ENCODE results near the gene UTP15. TPM values are rescaled to one million over a fixed set of nuclear protein-coding genes. Genes with fewer than 3 reads are reported as not detected.

UTP15 gene
- total RNA-seq, 2 experiments from 2014 or later: 22.8 to 29.9 TPM

- DNase-seq (ENCODE audit: low spot score): no peak
- Histone ChIP-seq H3K9me2 (ENCODE audit: insufficient read depth, low read length) (no peaks in the 10 kb centered on the region), H4K20me1 (ENCODE audit: insufficient read depth, low read length) (no peaks in the 10 kb centered on the region), H3K9me3 (ENCODE audit: low read length) (no peaks in the 10 kb centered on the region), H3K4me3 (ENCODE audit: low read depth, low read length, poor library complexity, severe bottlenecking) (no peak overlapping the region), H3K4me2 (ENCODE audit: low read length) (no peak overlapping the region), H2AFZ (ENCODE audit: low read length) (no peak overlapping the region), H3K79me2 (ENCODE audit: insufficient read depth, low read depth, low read length) (no peaks in the 10 kb centered on the region), H3K4me1 (ENCODE audit: insufficient read depth, low read length, poor library complexity, severe bottlenecking) (no peaks in the 10 kb centered on the region), H3K36me3 (ENCODE audit: insufficient read depth, low read length) (no peaks in the 10 kb centered on the region), H3K27ac (ENCODE audit: low read depth, low read length, poor library complexity, severe bottlenecking) (no peak overlapping the region)
- CTCF ChIA-PET (ENCODE audit: unreplicated experiment): no interaction called here
- POLR2A ChIA-PET: interaction anchor here (0.7 kb wide), 1 partner anchor 1895 kb away, joined by 3 read pairs; no protein-coding TSS in a partner anchor
- intact Hi-C loops (cut with micrococcal nuclease; ENCODE audit: unreplicated experiment): no loop called here
- TF ChIP-seq CTCF (conservative IDR thresholded peaks at IDR 0.05; ENCODE audit: low read length) (no peak), EZH2phosphoT487 (IDR thresholded peaks at IDR 0.05; ENCODE audit: borderline replicate concordance, low read depth, low read length) (no peak)
- BruUV-seq (replicated peaks): no TSS peak
Observed at GRCh38 chr5:73607228-73607627, 41.7 kb downstream of the UTP15 start.

- Histone ChIP-seq H3K27ac (ENCODE audit: low read depth, low read length, poor library complexity, severe bottlenecking) (no peak overlapping the region), H3K4me3 (ENCODE audit: low read depth, low read length, poor library complexity, severe bottlenecking) (no peak overlapping the region), H3K79me2 (ENCODE audit: insufficient read depth, low read depth, low read length) (no peaks in the 10 kb centered on the region), H2AFZ (ENCODE audit: low read length) (no peak overlapping the region), H3K36me3 (ENCODE audit: insufficient read depth, low read length) (no peaks in the 10 kb centered on the region), H3K9me3 (ENCODE audit: low read length) (no peaks in the 10 kb centered on the region), H4K20me1 (ENCODE audit: insufficient read depth, low read length) (no peaks in the 10 kb centered on the region), H3K4me1 (ENCODE audit: insufficient read depth, low read length, poor library complexity, severe bottlenecking) (no peaks in the 10 kb centered on the region), H3K9me2 (ENCODE audit: insufficient read depth, low read length) (no peaks in the 10 kb centered on the region), H3K4me2 (ENCODE audit: low read length) (no peak overlapping the region)
- CTCF ChIA-PET (ENCODE audit: unreplicated experiment): no interaction called here
- intact Hi-C loops (cut with micrococcal nuclease; ENCODE audit: unreplicated experiment): no loop called here
- POLR2A ChIA-PET: no interaction called here
- DNase-seq (ENCODE audit: low spot score): no peak
- no TSS peak for BruUV-seq (replicated peaks)
- no peak for TF ChIP-seq EZH2phosphoT487 (IDR thresholded peaks at IDR 0.05; ENCODE audit: borderline replicate concordance, low read depth, low read length)
Observed at GRCh38 chr5:73612799-73613198, 47.3 kb downstream of the UTP15 start.

- Histone ChIP-seq H3K4me1 (ENCODE audit: insufficient read depth, low read length, poor library complexity, severe bottlenecking) (no peaks in the 10 kb centered on the region), H3K9me2 (ENCODE audit: insufficient read depth, low read length) (no peaks in the 10 kb centered on the region), H3K9me3 (ENCODE audit: low read length) (no peaks in the 10 kb centered on the region), H3K79me2 (ENCODE audit: insufficient read depth, low read depth, low read length) (no peaks in the 10 kb centered on the region), H3K36me3 (ENCODE audit: insufficient read depth, low read length) (no peaks in the 10 kb centered on the region), H4K20me1 (ENCODE audit: insufficient read depth, low read length) (no peaks in the 10 kb centered on the region), H3K27ac (ENCODE audit: low read depth, low read length, poor library complexity, severe bottlenecking) (no peak overlapping the region), H2AFZ (ENCODE audit: low read length) (no peak overlapping the region), H3K4me2 (ENCODE audit: low read length) (no peak overlapping the region), H3K4me3 (ENCODE audit: low read depth, low read length, poor library complexity, severe bottlenecking) (no peak overlapping the region)
- TF ChIP-seq EZH2phosphoT487 (IDR thresholded peaks at IDR 0.05; ENCODE audit: borderline replicate concordance, low read depth, low read length): no peak
- TF ChIP-seq CTCF (conservative IDR thresholded peaks at IDR 0.05; ENCODE audit: low read length): no peak
- POLR2A ChIA-PET: no interaction called here
- DNase-seq (ENCODE audit: low spot score): no peak
- CTCF ChIA-PET (ENCODE audit: unreplicated experiment): no interaction called here
- intact Hi-C loops (cut with micrococcal nuclease; ENCODE audit: unreplicated experiment): no loop called here
- no TSS peak for BruUV-seq (replicated peaks)
Observed at GRCh38 chr5:73615085-73615484, 49.5 kb downstream of the UTP15 start.

Data from OCI-LY7 (cell line).